ENCODE data around the gene IL3.

The IL3 gene

GRCh38 chr5:132060501-132061161 is at the start of gene IL3:
Gene IL3, plus strand, starts transcription at chr5:132060655. Its CDS starts 52 bp downstream, at chr5:132060707.
- no peak for DNase-seq (ENCODE audit: low spot score)

- no peak for DNase-seq (ENCODE audit: low spot score)
These were observed 49.4 kb upstream of the IL3 start for GRCh38 chr5:132010989-132011621.

GRCh38 chr5:132011622-132012343 is 48.7 kb upstream of the IL3 start, which contains the start of gene ACSL6:
Gene ACSL6, minus strand, starts transcription at chr5:132011658. Its CDS starts 105 bp downstream, at chr5:132011553.
- DNase-seq (ENCODE audit: low spot score), result no peak

DNA sequence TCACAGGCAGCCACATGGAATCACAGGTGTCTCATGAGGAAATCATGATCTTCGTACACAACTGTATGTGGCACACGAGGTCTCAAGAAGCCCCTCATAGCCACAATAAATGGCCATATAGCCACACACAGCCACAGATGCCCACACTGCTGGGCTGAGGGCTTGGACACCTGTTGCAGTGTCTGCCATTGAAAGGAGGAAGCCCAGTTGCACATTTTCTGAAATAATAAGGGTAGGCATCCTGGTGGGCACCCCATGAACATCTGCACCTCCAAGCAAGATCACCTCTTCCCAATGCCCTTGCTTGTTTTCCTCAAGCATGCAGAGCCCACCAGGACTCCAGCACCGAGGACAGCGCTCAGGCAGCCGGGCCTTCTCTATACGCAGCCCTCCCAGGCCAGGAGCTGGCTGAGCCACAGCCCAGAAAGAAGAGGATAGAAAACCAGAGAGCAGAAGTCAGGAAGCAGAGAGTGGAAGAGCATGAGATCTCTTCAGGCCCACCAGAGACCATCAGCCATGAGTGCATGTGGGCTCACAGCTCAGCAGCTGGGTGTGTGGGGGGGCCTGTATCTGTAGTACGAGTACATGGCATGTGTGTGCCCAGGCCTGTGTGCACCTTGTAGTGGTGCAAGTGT is 48.0 kb upstream of the IL3 start:
- DNase-seq (ENCODE audit: low spot score), result no peak

DNA sequence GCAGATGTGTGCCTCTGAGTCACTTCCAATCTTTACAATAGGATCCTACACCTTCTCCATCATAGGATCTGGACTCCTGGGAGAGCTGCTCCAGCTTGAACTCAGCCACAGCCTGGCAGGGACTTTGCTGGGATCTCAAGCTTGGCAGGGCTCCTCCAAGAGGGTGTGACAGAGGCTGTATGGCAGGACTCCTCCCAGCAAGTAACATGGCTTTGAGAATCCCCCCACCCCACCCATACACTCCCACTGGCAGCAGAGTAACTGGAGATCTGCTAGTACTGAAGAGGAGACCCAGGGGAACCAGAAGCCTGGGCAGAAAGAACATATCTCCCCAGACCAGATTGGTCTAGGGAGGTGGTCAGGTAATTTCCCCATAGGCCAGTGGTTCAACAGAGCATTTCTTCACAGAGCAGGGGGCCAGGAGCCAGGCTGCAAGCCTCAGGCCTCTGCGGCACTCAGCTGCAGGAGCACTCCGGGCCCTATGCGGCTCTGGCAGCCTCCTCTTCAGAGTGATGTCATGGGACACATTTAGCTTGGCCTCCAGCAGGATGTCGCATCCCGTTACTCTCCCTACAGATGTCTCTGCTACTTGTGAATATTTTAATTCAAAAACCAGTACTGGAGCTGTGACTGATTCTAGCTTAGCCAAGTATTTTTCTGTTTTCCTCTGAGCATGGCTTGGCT is 47.3 kb upstream of the IL3 start:
- no peak for DNase-seq (ENCODE audit: low spot score)

GRCh38 chr5:132013711-132014110 is 46.7 kb upstream of the IL3 start:
- no peak for DNase-seq (ENCODE audit: low spot score)

DNA sequence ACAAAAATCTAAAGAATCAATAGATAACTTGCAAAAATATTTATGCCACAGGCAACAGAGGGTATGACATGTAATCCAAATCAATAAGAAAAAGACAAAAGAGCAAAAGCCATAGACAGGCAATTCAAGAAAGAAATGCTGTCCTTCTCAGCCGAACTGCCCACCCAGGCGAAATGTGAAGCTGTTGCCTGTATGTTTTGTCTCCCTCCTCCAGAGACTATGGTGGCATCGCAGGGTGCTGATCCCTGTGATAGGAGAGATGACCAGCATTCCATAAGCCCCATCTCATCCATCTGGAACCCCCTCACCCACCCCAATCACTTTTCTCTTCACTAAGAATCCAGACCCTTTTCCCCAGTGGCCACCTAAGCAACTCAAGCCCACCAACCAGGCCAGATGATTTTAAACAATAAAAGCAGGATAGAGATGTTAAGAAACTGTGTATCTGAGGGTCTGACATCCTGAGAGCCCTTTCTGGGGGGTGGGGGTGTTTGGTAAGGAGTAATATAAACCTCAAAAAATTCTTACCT is 43.7 kb upstream of the IL3 start:
- DNase-seq (ENCODE audit: low spot score), result no peak

DNA sequence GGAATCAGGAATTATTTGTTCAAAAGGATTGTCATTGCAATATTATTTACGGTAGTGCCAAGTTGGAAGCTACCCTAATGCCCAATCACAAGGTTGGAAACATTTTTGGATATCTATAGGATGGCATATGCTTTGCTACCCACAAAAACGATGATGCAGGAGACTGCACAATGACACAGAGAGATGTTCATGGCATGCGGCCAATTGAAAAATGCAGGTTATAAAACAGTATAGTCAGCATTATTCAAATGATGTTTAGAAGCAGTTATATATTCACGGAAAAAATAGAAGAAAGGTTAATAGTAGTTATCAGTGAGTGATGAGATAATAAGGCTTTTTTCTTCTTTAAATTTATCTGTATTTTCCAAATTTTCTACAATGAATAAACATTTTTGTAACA is 43.1 kb upstream of the IL3 start:
- no peak for DNase-seq (ENCODE audit: low spot score)

DNA sequence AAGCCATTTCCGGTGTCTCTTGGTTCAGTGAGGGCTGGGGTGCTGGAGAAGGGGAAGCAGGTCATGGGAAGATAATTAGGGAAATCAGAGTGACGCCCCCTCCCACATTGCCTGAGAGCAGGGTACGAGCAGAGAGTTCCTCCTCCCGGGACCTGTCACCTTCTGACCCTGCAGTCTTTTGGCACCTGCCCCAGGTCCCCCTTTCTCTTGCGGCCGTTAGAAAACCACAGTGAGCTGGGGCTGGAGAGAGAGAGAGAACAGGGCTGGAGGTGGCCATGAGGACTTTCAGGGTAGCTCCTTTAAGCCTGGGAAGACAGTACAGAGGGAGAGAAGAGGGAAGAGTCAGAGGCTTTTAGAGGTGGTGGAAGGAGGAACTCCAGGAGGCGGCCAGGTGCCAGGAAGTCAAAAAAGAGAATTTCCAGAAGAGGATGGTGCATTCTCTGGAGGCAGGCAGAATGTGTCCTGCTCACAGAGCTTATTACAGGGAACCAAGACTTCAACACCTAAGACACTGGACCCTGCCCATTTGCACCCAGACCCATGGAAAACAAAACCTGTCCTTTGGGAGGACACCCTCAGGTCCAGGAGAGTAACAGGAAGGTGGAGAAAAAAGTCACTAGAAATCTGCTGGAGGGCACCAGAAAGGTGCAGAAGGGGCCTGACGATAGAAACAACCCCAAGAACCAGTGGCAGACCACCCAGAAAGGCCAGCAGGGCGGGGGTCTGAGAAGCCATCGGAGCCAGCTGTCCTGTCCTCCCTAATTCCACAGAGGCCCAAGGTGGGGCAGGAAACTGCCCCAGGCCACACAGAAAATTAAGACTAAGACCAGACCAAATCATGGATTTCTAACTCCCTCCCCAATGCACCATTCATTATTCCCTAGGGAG is 42.5 kb upstream of the IL3 start:
- DNase-seq (ENCODE audit: low spot score), result no peak

DNA sequence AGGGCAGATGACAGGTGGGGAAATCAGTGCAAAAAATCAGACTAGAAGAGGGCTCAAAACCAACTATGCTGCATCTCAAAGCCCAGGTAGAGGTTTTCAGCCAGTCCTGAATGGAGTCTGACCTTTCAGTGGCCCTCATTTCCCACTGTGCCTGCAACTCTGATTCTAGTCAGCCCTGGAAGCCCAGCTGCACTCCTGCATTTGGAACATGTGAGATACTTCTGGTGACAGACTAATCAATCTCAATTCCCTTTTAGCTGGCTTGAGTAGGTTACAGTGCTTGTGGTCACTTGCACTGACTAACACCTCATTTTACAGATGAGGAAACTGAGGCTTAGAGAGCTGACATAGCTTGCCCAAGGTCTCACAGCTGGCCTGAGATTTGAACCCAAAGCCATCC is 41.1 kb upstream of the IL3 start:
- DNase-seq (ENCODE audit: low spot score), result no peak

GRCh38 chr5:132019857-132020555 is 40.4 kb upstream of the IL3 start:
- DNase-seq (ENCODE audit: low spot score), result peak; percentile 28

GRCh38 chr5:132020568-132021339 is 39.7 kb upstream of the IL3 start:
- DNase-seq (ENCODE audit: low spot score), result no peak

- no peak for DNase-seq (ENCODE audit: low spot score)
These were observed 38.8 kb upstream of the IL3 start for GRCh38 chr5:132021654-132022053.

GRCh38 chr5:132022737-132023136 is 37.7 kb upstream of the IL3 start:
- no peak for DNase-seq (ENCODE audit: low spot score)

DNA sequence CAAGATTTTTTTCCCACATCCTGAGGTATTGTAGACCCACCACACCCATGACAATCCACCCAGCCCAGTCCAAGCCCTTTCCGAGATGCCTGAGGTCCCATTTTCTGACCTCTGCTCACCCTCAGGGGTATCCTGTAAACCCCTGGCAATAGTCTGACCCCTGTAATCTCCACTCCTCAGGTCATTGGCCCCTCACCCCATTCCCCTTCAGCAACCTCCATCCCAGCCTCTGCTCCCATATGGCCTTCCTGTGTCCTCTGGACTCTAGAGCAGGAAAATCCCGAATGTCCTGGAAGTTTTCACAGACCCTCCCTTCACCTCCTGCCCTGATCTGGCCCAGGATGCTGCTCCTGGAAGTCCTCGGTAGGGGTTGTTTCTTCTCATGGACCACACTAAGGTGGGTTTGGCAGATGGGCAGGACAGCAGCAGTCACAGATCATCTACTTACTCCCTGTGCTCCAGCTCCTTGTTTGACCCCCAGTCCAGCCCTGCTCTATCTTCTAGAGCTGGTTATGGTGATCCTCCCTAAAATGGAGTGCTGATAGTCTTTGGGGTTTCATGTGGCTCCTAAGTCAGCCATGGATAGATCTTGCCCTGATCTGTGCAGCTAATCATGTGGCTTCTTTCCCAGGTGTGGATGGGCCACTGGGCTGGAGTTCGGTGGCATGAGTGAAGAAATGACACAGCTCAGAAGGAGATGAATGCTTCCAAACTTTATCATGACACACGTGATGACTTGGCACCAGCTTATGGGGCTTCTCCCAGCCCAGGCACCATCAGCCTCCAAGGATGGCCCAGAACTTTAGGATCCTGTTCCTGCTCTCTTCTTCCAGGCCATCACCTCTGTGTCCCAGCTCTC is 37.0 kb upstream of the IL3 start:
- DNase-seq (ENCODE audit: low spot score), result no peak

GRCh38 chr5:132024117-132024435 is 36.4 kb upstream of the IL3 start:
- no peak for DNase-seq (ENCODE audit: low spot score)

GRCh38 chr5:132024789-132025402 is 35.6 kb upstream of the IL3 start:
- no peak for DNase-seq (ENCODE audit: low spot score)

- no peak for DNase-seq (ENCODE audit: low spot score)
These were observed 35.0 kb upstream of the IL3 start for GRCh38 chr5:132025403-132025971.

Data from NAMALWA (cell line).